ENCODE measurements around the gene OCRL. TPM values are rescaled to one million over a fixed set of nuclear protein-coding genes. Genes with fewer than 3 reads are reported as not detected.

OCRL gene
- total and polyA plus RNA-seq, 2 of the 4 experiments (the other 2 are of a cell fraction), result 19.4 to 20.6 TPM

DNA sequence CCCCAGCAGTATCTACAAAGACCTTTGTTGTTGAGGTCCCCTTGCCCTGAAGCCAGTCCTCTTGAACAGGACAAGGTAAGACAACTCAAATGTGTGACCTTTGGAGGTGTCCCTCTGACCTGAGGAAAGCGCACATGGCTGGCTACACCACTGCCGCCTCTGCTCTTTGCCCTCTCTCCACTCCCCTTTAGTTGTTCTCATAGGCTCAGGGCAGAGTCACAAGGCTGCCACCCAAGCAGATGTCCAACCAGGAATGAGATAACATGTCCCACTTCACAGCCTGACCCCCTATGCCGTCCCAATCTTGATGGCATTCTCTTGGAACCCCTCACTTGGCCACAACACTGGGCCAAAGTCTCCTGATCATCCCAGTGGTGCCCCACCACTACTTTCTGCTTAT is 68.4 kb downstream of the OCRL start:
- Histone ChIP-seq H2BK120ac (ENCODE audit: low read depth, low read length) (no peak overlapping the region), H3K23ac (ENCODE audit: low read depth, low read length) (no peak overlapping the region), H4K8ac (ENCODE audit: low read depth in 2 of 2, low read length in 2 of 2) (no peak overlapping the region), H3K18ac (ENCODE audit: low read depth, low read length) (no peak overlapping the region), H3K27ac (ENCODE audit: insufficient read depth, low read length) (no peak overlapping the region), H2BK20ac (ENCODE audit: low read depth, low read length) (no peak overlapping the region), H2BK15ac (ENCODE audit: low read depth, low read length) (no peak overlapping the region), H3K4ac (ENCODE audit: low read depth, low read length) (no peak overlapping the region), H3K79me1 (ENCODE audit: low read depth in 1 of 2, low read length in 2 of 2) (no peaks in the 10 kb centered on the region), H4K20me1 (ENCODE audit: insufficient read depth, low read length) (no peaks in the 10 kb centered on the region), H3K56ac (ENCODE audit: extremely low read depth, insufficient read depth, low read length) (no peak overlapping the region), H3K4me3 (ENCODE audit: insufficient read depth, low read depth, low read length) (no peak overlapping the region), H4K91ac (ENCODE audit: insufficient read depth, low read depth, low read length) (no peak overlapping the region), H3K4me1 (ENCODE audit: control insufficient read depth, insufficient read depth, low read length) (peaks cover 2% of the 10 kb centered on the region; the same call in 1 of the 2 replicates), H3K4me2 (ENCODE audit: low read depth, low read length) (no peak overlapping the region), H3K9me1 (ENCODE audit: insufficient read depth, low read length) (no peaks in the 10 kb centered on the region), H2AK5ac (ENCODE audit: low read depth, low read length) (no peak overlapping the region), H2AK9ac (replicated peaks; ENCODE audit: low read depth, low read length, poor library complexity) (no peak overlapping the region), H3K14ac (replicated peaks; ENCODE audit: low read depth, low read length) (no peak overlapping the region), H3K9me3 (ENCODE audit: control insufficient read depth, insufficient read depth, low read length) (no peaks in the 10 kb centered on the region), H2AFZ (replicated peaks; ENCODE audit: low read length, poor library complexity) (no peak overlapping the region), H3K9ac (ENCODE audit: low read depth, low read length) (no peak overlapping the region), H4K5ac (ENCODE audit: low read depth, low read length) (no peak overlapping the region), H3K36me3 (ENCODE audit: control insufficient read depth, insufficient read depth, low read length) (no peaks in the 10 kb centered on the region), H2BK5ac (ENCODE audit: low read depth, low read length, poor library complexity, severe bottlenecking) (no peak overlapping the region), H3K27me3 (ENCODE audit: control insufficient read depth, insufficient read depth, low read length) (peaks cover 7% of the 10 kb centered on the region)
- intact Hi-C loops (cut with micrococcal nuclease) (loop anchor here (5.0 kb wide), 2 partner anchors 214 to 1309 kb away; no protein-coding TSS in a partner anchor), in situ Hi-C loops (cut with MboI; ENCODE audit: low sequenced_read_pairs) (loop anchor here (10.0 to 25.0 kb wide), 3 partner anchors 456 to 1304 kb away; partner anchors contain the start of gene ENOX2), dilution Hi-C loops (cut with HindIII; ENCODE audit: low sequenced_read_pairs, unreplicated experiment) (no loop called here)
- DNase-seq (no peak), ATAC-seq (ENCODE audit: low read depth) (no peak)
- no peak for TF ChIP-seq MAFK (IDR thresholded peaks at IDR 0.05; ENCODE audit: low read depth, low read length)
- TF ChIP-seq MAZ (IDR thresholded peaks at IDR 0.05; ENCODE audit: borderline replicate concordance, low read depth, low read length), result no peak
- no peak for TF ChIP-seq MXI1 (IDR thresholded peaks at IDR 0.05; ENCODE audit: borderline replicate concordance, low read depth, low read length)
- no peak for TF ChIP-seq POLR2A (IDR thresholded peaks at IDR 0.05; ENCODE audit: low read depth, low read length)
- no peak for TF ChIP-seq RAD21 (IDR thresholded peaks at IDR 0.05; ENCODE audit: low read length)
- TF ChIP-seq FOS (IDR thresholded peaks at IDR 0.05; ENCODE audit: low read depth, low read length), result no peak
- no peak for TF ChIP-seq BHLHE40 (IDR thresholded peaks at IDR 0.05; ENCODE audit: low read depth, low read length)
- TF ChIP-seq NFE2L2 (IDR thresholded peaks at IDR 0.05; ENCODE audit: low read depth, low read length), result no peak
- TF ChIP-seq CHD1 (IDR thresholded peaks at IDR 0.05; ENCODE audit: low read depth, low read length), result no peak
- TF ChIP-seq SMC3 (IDR thresholded peaks at IDR 0.05; ENCODE audit: low read depth, low read length), result no peak
- no peak for TF ChIP-seq RCOR1 (IDR thresholded peaks at IDR 0.05; ENCODE audit: insufficient replicate concordance, low read length)
- TF ChIP-seq, protein P1, sequence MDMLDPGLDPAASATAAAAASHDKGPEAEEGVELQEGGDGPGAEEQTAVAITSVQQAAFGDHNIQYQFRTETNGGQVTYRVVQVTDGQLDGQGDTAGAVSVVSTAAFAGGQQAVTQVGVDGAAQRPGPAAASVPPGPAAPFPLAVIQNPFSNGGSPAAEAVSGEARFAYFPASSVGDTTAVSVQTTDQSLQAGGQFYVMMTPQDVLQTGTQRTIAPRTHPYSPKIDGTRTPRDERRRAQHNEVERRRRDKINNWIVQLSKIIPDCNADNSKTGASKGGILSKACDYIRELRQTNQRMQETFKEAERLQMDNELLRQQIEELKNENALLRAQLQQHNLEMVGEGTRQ (IDR thresholded peaks at IDR 0.05; ENCODE audit: low read depth, low read length), result no peak
- no peak for TF ChIP-seq CEBPB (IDR thresholded peaks at IDR 0.05; ENCODE audit: low read depth, low read length)
- TF ChIP-seq RFX5 (IDR thresholded peaks at IDR 0.05; ENCODE audit: low read depth, low read length), result no peak
- TF ChIP-seq, protein P2, sequence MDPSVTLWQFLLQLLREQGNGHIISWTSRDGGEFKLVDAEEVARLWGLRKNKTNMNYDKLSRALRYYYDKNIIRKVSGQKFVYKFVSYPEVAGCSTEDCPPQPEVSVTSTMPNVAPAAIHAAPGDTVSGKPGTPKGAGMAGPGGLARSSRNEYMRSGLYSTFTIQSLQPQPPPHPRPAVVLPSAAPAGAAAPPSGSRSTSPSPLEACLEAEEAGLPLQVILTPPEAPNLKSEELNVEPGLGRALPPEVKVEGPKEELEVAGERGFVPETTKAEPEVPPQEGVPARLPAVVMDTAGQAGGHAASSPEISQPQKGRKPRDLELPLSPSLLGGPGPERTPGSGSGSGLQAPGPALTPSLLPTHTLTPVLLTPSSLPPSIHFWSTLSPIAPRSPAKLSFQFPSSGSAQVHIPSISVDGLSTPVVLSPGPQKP (IDR thresholded peaks at IDR 0.05; ENCODE audit: borderline replicate concordance, low read depth, low read length), result no peak
- ChIA-PET CTCF (no interaction called here), POLR2A (ENCODE audit: unreplicated experiment) (no interaction called here)
- no TSS peak for BruUV-seq (replicated peaks)
- WGBS, 2 experiments (ENCODE audit: extremely low coverage in 2 of 2, insufficient read length in 1 of 2), result 83% methylated on average over 2 of the region's 3 CpGs; no CpG with 5 or more reads in 1 of the 2 experiments

Measured in IMR-90 (cell line).